Endothelial cell of umbilical vein (primary cell): ENCODE results near the gene SLC5A11. TPM values are rescaled to one million over a fixed set of nuclear protein-coding genes. Genes with fewer than 3 reads are reported as not detected.

Experiments used
- BruUV-seq: library from RNA; stranded (reverse); fragments of 400-500 nt; replicated peaks from 2 replicates; lab custom pipeline; 2021; lab: Mats Ljungman, UMichigan
- CTCF ChIA-PET: fragments of 300-600, 350-600 bp; sonication (Branson Sonifier 250); formaldehyde crosslinking; loops from one replicate; lab custom pipeline; 2021; ENCODE audit warnings: antibody characterized with exemption, inconsistent platforms; lab: Charles Lee
- POLR2A ChIA-PET: fragments of 300-600, 350-600 bp; sonication (Branson Sonifier 250); formaldehyde crosslinking; loops from one replicate; lab custom pipeline; 2021; ENCODE audit warnings: antibody characterized with exemption, inconsistent platforms; lab: Charles Lee
- DNase-seq: peaks from one replicate; pipeline ENCODE4 v3.0.0-alpha.2; 2011; ENCODE audit warnings: low read depth, low spot score
- FAIRE-seq: peaks from 2 replicates; lab custom pipeline; 2011; peaks lifted over from hg19 to GRCh38; lab: Jason Lieb, UNC
- H2AFZ ChIP-seq: 2 replicates; pipeline ENCODE4 v1.6.0; 2012; ENCODE audit warnings: low read depth, low read length, control low read depth, inconsistent platforms
- H3K27ac ChIP-seq: 2 replicates; pipeline ENCODE4 v1.5.1; 2011; ENCODE audit warnings: low read depth, mild to moderate bottlenecking, control low read depth, low read length, moderate library complexity; ENCODE audit not compliant: insufficient read depth
- H3K27me3 ChIP-seq, 2 experiments: 2 replicates each; pipeline versions ENCODE4 v1.6.0 to v1.6.1; 2011; ENCODE audit warnings: low read length in 2 of 2, mixed read lengths in 1 of 2; ENCODE audit not compliant: control insufficient read depth in 2 of 2, insufficient read depth in 2 of 2
- H3K36me3 ChIP-seq, 2 experiments: 2 replicates in 1 of 2; 3 replicates in 1 of 2; pipeline ENCODE4 v1.5.1; 2011; ENCODE audit warnings: low read length in 2 of 2, mild to moderate bottlenecking in 1 of 2, moderate library complexity in 1 of 2; ENCODE audit not compliant: control insufficient read depth in 2 of 2, insufficient read depth in 2 of 2; ENCODE audit errors: extremely low read depth in 1 of 2
- H3K4me1 ChIP-seq: 3 replicates; pipeline ENCODE4 v1.5.1; 2011; ENCODE audit warnings: mild to moderate bottlenecking, low read length; ENCODE audit not compliant: control insufficient read depth, insufficient read depth; ENCODE audit errors: extremely low read depth
- H3K4me2 ChIP-seq: 2 replicates; pipeline ENCODE4 v1.6.1; 2011; ENCODE audit warnings: low read length, control low read depth, mixed read lengths; ENCODE audit not compliant: insufficient read depth
- H3K4me3 ChIP-seq, 3 experiments: fragments of 200-600 bp in 1 of 3; sonication (generic), shearing (Covaris generic) in 1 of 3; replicated peaks in 1 of 3; 2 replicates each; pipeline ENCODE4 v1.5.1; 2011 to 2016; ENCODE audit warnings: control low read depth in 3 of 3, low read length in 3 of 3, mild to moderate bottlenecking in 2 of 3, inconsistent platforms in 1 of 3, low read depth in 1 of 3, moderate library complexity in 1 of 3; ENCODE audit not compliant: insufficient read depth in 1 of 3
- H3K79me2 ChIP-seq: 2 replicates; pipeline ENCODE4 v1.6.0; 2012; ENCODE audit warnings: low read length, inconsistent platforms; ENCODE audit not compliant: control insufficient read depth, insufficient read depth
- H3K9ac ChIP-seq: replicated peaks from 2 replicates; pipeline ENCODE3; 2011; ENCODE audit warnings: low read length, control low read depth; ENCODE audit not compliant: insufficient read depth; ENCODE audit errors: extremely low read depth
- H3K9me1 ChIP-seq: replicated peaks from 3 replicates; pipeline ENCODE4 v1.6.0; 2011; ENCODE audit warnings: mild to moderate bottlenecking, low read length; ENCODE audit not compliant: control insufficient read depth, insufficient read depth; ENCODE audit errors: extremely low read depth
- H3K9me3 ChIP-seq: replicated peaks from 2 replicates; pipeline ENCODE4 v1.5.1; 2012; ENCODE audit warnings: low read length, inconsistent platforms; ENCODE audit not compliant: control insufficient read depth, insufficient read depth
- H4K20me1 ChIP-seq: replicated peaks from 2 replicates; pipeline ENCODE3; 2011; ENCODE audit warnings: mild to moderate bottlenecking, low read length; ENCODE audit not compliant: control insufficient read depth, insufficient read depth; ENCODE audit errors: extremely low read depth
- CTCF ChIP-seq, 2 donors: IDR thresholded peaks; 1 replicate in 1 of 2; 2 replicates in 1 of 2; pipeline ENCODE4 v1.5.1; 2011; ENCODE audit warnings: low read length in 2 of 2, mild to moderate bottlenecking in 2 of 2, moderate library complexity in 2 of 2, control low read depth in 1 of 2, inconsistent platforms in 1 of 2, low read depth in 1 of 2; ENCODE audit not compliant: insufficient read depth in 1 of 2; ENCODE audit errors: extremely low read depth in 1 of 2
- EZH2 ChIP-seq: IDR thresholded peaks from 2 replicates; pipeline ENCODE4 v1.6.1; 2012; ENCODE audit warnings: borderline replicate concordance, low read depth, mild to moderate bottlenecking, moderate library complexity, low read length, inconsistent platforms; ENCODE audit not compliant: severe bottlenecking
- FOS ChIP-seq: IDR thresholded peaks from 2 replicates; pipeline ENCODE4 v1.6.1; 2011; ENCODE audit warnings: mild to moderate bottlenecking, low read length, moderate library complexity, borderline replicate concordance; ENCODE audit not compliant: insufficient read depth
- GATA2 ChIP-seq: IDR thresholded peaks from 2 replicates; pipeline ENCODE4 v1.7.0; 2011; ENCODE audit warnings: low read depth, mild to moderate bottlenecking, moderate library complexity, mixed read lengths, low read length; ENCODE audit not compliant: insufficient read length, insufficient read depth
- JUN ChIP-seq: IDR thresholded peaks from 2 replicates; pipeline ENCODE4 v1.6.1; 2011; ENCODE audit warnings: borderline replicate concordance, low read depth; ENCODE audit not compliant: insufficient read length, insufficient read depth
- MAX ChIP-seq: IDR thresholded peaks from 2 replicates; pipeline ENCODE4 v1.6.1; 2011; ENCODE audit not compliant: insufficient read depth, insufficient read length
- MYC ChIP-seq: IDR thresholded peaks from one replicate; pipeline ENCODE4 v1.6.1; 2011; ENCODE audit warnings: mild to moderate bottlenecking, low read depth, low read length
- POLR2AphosphoS5 ChIP-seq: IDR thresholded peaks from 2 replicates; pipeline ENCODE4 v1.6.1; 2012; ENCODE audit warnings: low read depth, mild to moderate bottlenecking, control low read depth, low read length, moderate library complexity; ENCODE audit not compliant: insufficient read depth
- dilution Hi-C: fragments of 300-500 bp; cut with MboI; formaldehyde crosslinking; loops from one replicate; pipeline ENCODE4 v1.15.0; 2019; ENCODE audit warnings: low sequenced_read_pairs; ENCODE audit not compliant: extremely low pct_ligation_motif_present
- intact Hi-C: fragments of 100-400 bp; cut with micrococcal nuclease; formaldehyde crosslinking; loops from one replicate; pipeline ENCODE4 v1.10.0; 2022
- polyA plus RNA-seq, 4 experiments: library from polyadenylated mRNA; depleted of rRNA in 3 of 4; stranded (reverse) in 3 of 4; unstranded in 1 of 4; fragments of >200 nt; gene quantifications; 2 replicates each; pipeline versions ENCODE4 v1.2.1 to v1.2.3, GENCODE V29; 2011 to 2012; ENCODE audit warnings: missing spikeins in 1 of 4
- total RNA-seq: library from RNA; stranded (reverse); gene quantifications from 2 replicates; pipeline ENCODE4 v1.2.3, GENCODE V29; 2021

Gene SLC5A11
- total and polyA plus RNA-seq, 2 donors (not counting 3 experiments of a cell fraction or from before 2014, with no cell fraction given) = 0.12 TPM; not detected in 1

GRCh38 chr16:24853830-24854229 lies 8.1 kb downstream of the SLC5A11 start:
- H3K9ac ChIP-seq = no peak overlapping the region
- no peaks in the 10 kb centered on the region for H3K9me1 ChIP-seq
- no peak overlapping the region for H3K27ac ChIP-seq
- FAIRE-seq (peak; percentile 86), DNase-seq (peak; percentile 63)
- no TSS peak for BruUV-seq
- no peaks in the 10 kb centered on the region for H3K79me2 ChIP-seq
- TF ChIP-seq POLR2AphosphoS5 (no peak), EZH2 (no peak), MYC (no peak), GATA2 (no peak), FOS (no peak), JUN (no peak), CTCF (IDR thresholded peaks at IDR 0.05; ENCODE audit: extremely low read depth in 1 of 2, insufficient read depth in 1 of 2, low read depth in 1 of 2, low read length in 2 of 2) (no peak), MAX (no peak)
- no peaks in the 10 kb centered on the region for H3K36me3 ChIP-seq
- no peak overlapping the region for H3K4me3 ChIP-seq
- peak overlapping the region; percentile 8 for H3K4me2 ChIP-seq
- ChIA-PET POLR2A (interaction anchor here (0.6 kb wide), 1 partner anchor 12 kb away, joined by 8 read pairs; no protein-coding TSS in a partner anchor), CTCF (no interaction called here)
- peaks cover 23% of the 10 kb centered on the region for H3K4me1 ChIP-seq
- intact Hi-C loops = loop anchor here (10.0 kb wide), 1 partner anchor 191 kb away; no protein-coding TSS in a partner anchor
- dilution Hi-C loops = no loop called here
- no peaks in the 10 kb centered on the region for H3K9me3 ChIP-seq
- H3K27me3 ChIP-seq = no peaks in the 10 kb centered on the region
- peak overlapping the region; percentile 71 for H2AFZ ChIP-seq
- H4K20me1 ChIP-seq = no peaks in the 10 kb centered on the region
